Adipocyte (in vitro differentiated cells): ENCODE results near the gene NEUROD1.

ENCODE experiments used
- DNase-seq: peaks from one replicate; pipeline ENCODE4 v3.0.0-alpha.2; 2015; ENCODE audit warnings: low read depth
- H3K27me3 ChIP-seq: replicated peaks from 2 replicates; pipeline ENCODE4 v1.7.0; 2013; ENCODE audit warnings: mild to moderate bottlenecking, low read length, moderate library complexity; ENCODE audit not compliant: control insufficient read depth, insufficient read depth
- H3K36me3 ChIP-seq: 2 replicates; pipeline ENCODE4 v1.7.0; 2013; ENCODE audit warnings: low read length, mild to moderate bottlenecking, moderate library complexity; ENCODE audit not compliant: control insufficient read depth, insufficient read depth, severe bottlenecking
- H3K4me1 ChIP-seq: 2 replicates; pipeline ENCODE4 v1.7.0; 2013; ENCODE audit warnings: mild to moderate bottlenecking, low read length, moderate library complexity; ENCODE audit not compliant: control insufficient read depth, insufficient read depth
- H3K4me3 ChIP-seq: 2 replicates; pipeline ENCODE4 v1.7.0; 2013; ENCODE audit warnings: mild to moderate bottlenecking, low read length, moderate library complexity
- H3K9ac ChIP-seq: 2 replicates; pipeline ENCODE4 v1.7.0; 2013; ENCODE audit warnings: mild to moderate bottlenecking, low read length, moderate library complexity
- H3K9me3 ChIP-seq: 2 replicates; pipeline ENCODE4 v1.7.0; 2013; ENCODE audit warnings: mild to moderate bottlenecking, low read length, moderate library complexity; ENCODE audit not compliant: control insufficient read depth

The NEUROD1 gene

DNA sequence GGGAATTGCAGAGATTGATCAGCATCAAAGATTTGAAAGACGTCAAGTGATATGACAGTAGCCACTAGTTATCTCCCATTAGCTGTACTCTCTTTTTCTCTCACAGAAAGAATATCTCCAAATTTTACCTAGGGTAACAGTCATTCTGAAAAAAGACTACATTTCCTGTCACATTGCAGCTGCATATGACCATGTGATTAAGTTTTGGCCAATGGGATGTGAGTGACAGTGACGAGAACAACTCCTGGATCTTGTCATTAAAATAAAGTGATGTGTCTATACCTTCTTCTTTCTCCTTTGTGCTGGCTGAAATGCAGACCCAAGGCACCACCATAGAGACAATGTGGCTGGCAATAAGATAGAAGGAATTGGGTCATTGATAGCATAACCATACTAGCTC is 10.5 kb upstream of the NEUROD1 start:
- Histone ChIP-seq H3K4me1 (no peaks in the 10 kb centered on the region), H3K9me3 (no peaks in the 10 kb centered on the region), H3K4me3 (no peak overlapping the region), H3K9ac (no peak overlapping the region), H3K27me3 (peaks cover 30% of the 10 kb centered on the region), H3K36me3 (no peaks in the 10 kb centered on the region)
- DNase-seq, result no peak

DNA sequence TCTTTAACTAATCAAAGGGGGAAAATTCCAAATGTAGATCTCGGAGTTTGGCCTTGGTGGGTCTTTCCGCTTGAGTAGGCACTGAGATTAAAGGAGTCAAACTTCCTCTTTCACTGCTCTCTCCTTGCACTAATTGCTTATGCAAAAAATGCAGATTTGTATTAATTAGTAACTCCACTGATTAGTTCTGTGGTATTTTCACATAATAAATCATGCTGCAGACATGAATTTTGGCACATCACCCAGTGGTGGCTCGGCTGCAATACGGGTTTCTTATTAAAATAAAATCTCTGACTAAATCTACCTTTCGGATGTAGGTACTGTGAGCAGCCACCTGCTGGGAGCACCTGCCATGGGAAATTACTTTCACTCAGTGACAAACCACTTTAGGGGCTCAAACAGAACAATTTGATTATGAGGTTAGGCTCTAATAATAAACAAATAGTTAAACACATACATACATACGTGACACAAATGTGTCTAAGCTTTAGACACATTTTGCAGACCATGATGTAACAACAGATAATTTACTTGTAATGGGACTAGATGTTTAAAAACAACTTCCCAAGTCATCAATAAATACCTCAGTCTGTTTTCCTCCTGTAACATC is 6.4 kb upstream of the NEUROD1 start:
- H3K27me3 ChIP-seq, result peaks cover 63% of the 10 kb centered on the region

DNA sequence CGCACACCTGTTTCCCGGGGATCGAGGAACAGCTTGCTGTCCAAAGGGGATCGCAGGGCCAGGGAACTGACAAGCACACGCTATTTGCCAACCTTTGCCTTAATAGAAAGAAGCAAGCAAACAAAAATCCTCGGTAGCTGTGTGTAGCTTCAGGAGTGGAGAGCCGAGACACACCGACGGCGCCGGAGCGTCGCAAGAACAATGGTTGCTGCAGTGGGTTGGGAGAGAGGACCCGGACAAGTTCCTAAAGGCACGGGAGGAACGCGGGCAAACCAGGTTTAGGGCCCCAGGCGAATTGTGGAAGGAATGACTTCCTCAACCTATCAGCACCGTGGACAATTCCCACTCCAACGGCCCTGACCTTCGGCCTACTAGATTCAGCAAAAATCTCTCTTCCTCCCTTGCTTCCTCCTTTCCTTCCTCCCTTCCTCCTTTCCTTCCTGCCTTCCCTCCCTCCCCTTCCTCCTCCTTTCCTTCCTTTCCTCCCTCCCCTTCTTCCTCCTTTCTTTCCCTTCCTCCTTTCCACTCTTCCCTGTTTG is 4.9 kb upstream of the NEUROD1 start:
- peaks cover 4% of the 10 kb centered on the region for H3K9me3 ChIP-seq
- peaks cover 72% of the 10 kb centered on the region for H3K27me3 ChIP-seq
- H3K36me3 ChIP-seq, result no peaks in the 10 kb centered on the region
- peak; percentile 27 for DNase-seq
- H3K4me1 ChIP-seq, result peaks cover 4% of the 10 kb centered on the region
- no peak overlapping the region for H3K9ac ChIP-seq
- no peak overlapping the region for H3K4me3 ChIP-seq

More for the DNA sequence above, 6.4 kb upstream of the NEUROD1 start:
- no peaks in the 10 kb centered on the region for H3K4me1 ChIP-seq
- no peaks in the 10 kb centered on the region for H3K9me3 ChIP-seq
- DNase-seq, result no peak
- H3K36me3 ChIP-seq, result no peaks in the 10 kb centered on the region
- H3K4me3 ChIP-seq, result no peak overlapping the region
- no peak overlapping the region for H3K9ac ChIP-seq

DNA sequence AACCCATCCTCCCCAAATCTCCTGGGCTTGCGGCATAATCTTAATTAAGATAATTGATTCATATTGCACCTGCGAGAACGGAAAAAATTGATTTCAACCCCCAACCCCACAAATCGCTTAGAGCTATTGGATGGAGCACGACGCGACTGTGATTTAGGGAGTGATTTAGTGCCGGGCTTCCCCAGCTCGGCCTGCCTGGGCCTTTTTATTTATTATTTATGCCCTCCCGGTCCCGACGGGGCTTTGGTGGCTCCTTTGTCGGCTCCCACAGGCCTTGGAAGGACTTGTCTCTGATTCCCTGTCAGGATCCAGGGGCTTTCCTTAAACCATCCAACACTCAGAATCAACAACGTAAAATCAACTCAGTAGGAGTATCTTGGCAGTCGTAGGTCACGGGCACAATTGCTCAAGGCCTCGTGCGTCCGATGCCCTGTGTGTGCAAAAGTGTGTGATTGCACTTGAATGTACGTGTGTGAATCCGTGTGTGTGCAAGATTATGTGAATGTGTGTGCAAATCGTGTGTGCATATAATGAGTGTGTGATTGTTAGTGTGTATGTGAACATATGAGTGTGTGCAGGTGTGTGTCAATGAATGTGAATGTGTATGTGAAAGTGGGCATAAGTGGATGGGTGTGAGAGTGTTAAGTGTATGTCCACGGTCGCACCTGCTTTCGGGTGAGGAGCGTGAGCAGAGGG is 4.3 kb upstream of the NEUROD1 start:
- peaks cover 4% of the 10 kb centered on the region for H3K9me3 ChIP-seq
- no peak overlapping the region for H3K4me3 ChIP-seq
- DNase-seq, result no peak

DNA sequence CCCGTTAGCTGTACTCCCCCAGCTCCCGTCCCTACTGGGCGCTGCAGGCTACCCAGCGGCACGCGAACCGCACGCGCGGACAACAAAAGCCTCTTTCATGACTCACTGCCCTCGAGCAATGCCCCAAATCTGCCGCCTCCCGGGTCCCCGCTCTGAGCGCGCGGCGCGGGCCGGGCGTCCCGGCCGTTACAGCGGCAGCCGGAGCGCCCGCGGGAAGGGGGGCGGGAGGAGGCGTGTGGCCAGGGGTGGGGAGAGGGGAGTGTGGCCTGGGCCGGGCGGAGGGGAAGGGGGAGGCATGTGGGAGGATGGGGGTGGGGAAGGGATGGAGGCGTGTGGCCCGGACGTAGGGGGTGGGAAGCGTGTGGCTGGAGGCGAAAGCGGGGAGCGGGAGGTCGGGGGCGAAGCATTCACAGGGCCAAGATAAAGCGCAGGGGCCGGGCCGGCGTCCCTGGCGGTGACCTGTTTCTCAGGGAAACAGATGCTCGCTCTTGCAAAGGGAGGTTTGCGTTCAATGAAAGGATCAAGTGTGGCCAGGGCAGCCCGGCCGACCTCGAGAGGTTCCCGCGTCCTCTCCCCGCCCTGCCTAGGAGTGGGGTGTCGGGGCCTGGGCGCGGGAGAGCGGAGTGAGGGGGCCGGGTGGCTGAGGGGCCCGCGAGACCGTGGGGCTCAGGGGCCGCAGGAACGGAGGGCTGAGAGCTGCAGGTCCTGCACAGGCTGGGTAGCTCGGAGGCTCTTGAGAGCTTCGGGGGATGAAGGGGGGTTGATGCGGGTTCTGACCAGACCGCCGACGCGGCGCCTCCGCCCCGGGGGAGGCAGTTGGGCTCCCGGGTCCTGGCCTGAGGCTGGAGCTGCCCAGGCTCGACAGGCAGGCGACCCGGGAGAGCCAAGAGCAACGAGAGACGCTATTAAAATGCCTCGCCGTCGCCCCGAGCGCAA is 3.5 kb upstream of the NEUROD1 start:
- Histone ChIP-seq H3K27me3 (peaks cover 76% of the 10 kb centered on the region), H3K4me3 (peak overlapping the region; percentile 21)
- DNase-seq, result peak; percentile 74

More for the DNA sequence above, 4.3 kb upstream of the NEUROD1 start:
- H3K27me3 ChIP-seq, result peaks cover 72% of the 10 kb centered on the region
- no peaks in the 10 kb centered on the region for H3K36me3 ChIP-seq
- H3K4me1 ChIP-seq, result peaks cover 4% of the 10 kb centered on the region
- no peak overlapping the region for H3K9ac ChIP-seq

DNA sequence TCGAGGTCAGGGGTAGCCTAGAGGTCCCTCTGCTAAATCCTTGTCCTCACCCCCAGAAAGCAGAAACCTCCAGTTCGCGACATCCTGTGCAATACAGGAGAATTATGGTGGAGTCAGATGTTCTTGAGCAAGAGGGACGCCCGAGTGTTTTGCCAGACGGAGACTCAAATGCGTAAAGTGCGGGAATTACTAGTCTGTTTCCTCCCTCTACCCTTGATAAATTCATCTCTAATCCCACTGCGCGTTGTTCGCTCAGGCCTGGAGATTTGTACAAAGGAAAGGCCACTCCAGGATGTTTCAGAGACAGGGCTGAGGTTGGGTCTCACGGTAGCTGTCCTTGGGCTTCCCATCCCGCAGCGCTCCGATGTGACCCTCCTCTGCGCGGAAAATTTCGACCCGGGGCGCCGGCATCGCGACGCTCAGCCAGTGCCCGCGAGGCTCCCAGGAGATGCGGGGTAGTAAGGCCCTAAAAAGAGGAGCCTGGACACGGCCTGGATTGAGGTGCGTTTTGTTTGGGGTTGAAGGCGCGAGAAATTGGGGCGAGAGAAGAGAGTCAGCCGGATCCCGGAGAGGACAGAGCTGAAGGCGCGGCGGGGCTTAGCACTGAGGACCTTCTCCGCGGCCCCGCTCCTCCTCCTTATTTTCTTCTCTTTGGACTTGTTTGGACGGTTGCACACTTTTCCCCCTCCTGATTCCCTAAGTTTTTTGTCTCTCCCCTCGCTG is 2.6 kb upstream of the NEUROD1 start:
- Histone ChIP-seq H3K4me1 (peaks cover 4% of the 10 kb centered on the region), H3K9ac (no peak overlapping the region), H3K9me3 (peaks cover 9% of the 10 kb centered on the region), H3K36me3 (no peaks in the 10 kb centered on the region), H3K4me3 (peak overlapping the region; percentile 21), H3K27me3 (peaks cover 79% of the 10 kb centered on the region)
- DNase-seq, result no peak

More for the DNA sequence above, 3.5 kb upstream of the NEUROD1 start:
- Histone ChIP-seq H3K36me3 (no peaks in the 10 kb centered on the region), H3K4me1 (peaks cover 4% of the 10 kb centered on the region), H3K9me3 (peaks cover 4% of the 10 kb centered on the region), H3K9ac (no peak overlapping the region)

DNA sequence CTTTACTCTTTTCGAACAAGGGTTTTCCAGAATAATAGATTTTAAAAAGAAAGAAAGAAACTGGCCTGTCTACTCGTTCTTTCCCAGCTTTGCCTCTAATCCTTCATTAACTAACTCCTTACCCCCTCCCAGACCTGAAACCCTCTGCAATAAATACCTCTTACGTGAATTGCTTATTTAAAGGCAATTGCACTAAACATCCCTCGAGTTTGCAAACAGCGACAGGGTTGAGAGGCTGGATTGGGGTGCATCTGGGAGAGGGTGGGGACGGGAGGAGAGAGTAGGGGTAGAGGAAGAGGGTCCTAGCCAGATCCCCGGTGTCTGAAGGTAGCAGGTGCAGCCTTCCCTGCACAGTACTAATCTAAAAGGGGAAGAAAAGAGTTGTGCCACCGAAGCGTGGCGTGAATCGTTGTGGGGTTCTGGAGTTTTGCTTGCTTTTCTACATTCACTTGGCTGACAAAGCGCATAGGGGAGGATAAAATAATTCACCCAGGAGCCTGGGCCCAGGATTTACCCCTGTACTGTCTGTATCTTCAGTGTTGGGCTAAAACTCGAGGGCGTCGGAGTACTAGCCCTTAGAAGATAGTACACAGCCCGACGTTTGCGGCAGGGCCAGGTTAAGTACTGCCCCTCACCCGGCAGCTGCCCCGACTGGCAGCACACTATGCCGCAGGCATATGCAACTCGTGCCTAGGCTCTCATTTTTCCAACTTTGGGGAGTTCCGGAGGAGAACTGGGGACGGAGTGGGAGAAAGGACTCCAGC is 1.9 kb upstream of the NEUROD1 start:
- Histone ChIP-seq H3K9ac (no peak overlapping the region), H3K4me3 (no peak overlapping the region), H3K36me3 (no peaks in the 10 kb centered on the region), H3K27me3 (peaks cover 79% of the 10 kb centered on the region), H3K9me3 (peaks cover 9% of the 10 kb centered on the region), H3K4me1 (peaks cover 4% of the 10 kb centered on the region)
- no peak for DNase-seq

DNA sequence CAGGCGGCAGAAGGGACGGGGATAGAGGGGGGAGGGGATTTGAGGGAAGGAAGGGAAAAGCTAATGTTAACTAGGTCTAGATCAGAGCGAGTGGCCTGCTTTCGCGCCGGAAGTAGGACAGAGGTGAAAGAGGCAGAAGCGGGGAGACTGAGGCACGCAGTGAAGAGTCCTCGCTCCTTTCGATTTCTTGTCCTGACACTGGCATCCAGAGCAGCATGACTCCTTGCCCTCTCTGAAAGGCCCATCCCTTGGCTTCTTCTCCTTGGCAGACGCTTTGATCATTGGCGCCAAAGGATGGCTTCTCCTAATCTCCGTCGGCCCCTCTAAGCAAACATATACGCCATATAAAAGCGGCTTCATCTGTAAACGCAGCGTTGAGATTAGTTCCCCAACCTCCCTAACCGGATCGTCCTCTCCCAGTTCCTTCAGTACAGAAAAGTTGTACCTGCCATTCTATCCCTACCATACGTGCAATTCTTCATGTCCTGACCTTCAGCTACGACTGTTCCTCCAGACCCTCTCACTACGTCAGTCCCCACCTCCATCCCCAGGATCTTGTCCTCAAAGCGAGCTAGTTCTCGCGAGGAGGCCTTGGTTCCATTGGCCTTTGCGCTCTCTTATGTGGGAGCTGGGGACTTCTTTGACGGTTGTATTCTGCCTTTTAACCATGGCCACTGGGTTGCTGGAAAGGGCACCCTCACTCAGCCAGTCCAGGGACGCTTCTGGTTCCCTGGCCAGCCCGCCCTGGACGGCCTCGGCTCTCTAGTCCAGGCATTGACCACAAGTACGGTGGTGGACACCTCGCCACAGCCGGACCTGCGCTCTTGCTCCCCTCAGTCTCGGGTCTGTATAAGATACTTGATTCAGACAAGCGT is 857 bp upstream of the NEUROD1 start:
- Histone ChIP-seq H3K4me3 (peak overlapping the region; percentile 13), H3K4me1 (peaks cover 4% of the 10 kb centered on the region), H3K36me3 (no peaks in the 10 kb centered on the region), H3K9me3 (peaks cover 9% of the 10 kb centered on the region), H3K27me3 (peaks cover 81% of the 10 kb centered on the region), H3K9ac (no peak overlapping the region)
- DNase-seq, result no peak

DNA sequence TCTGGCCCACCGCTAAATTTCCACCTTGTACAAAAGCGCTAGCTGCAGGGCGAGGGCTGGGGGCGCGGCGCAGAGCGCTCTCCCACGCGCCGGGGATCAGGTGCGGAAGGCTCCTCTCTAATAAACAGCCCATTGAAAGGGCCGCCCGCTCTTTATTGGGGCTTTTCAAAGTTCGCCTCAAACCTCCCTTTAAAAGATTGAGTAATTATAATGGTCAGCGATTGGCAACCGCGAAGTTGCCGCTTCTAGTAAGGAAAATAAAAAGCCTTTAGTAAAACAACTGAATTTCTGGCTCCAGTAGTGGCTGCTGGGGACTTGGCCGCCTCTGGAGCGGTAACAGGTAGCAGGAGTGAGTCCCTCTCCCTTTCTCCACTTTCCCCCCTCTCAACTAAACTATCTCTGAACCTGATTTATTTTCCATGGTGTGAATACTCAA is 755 bp downstream of the NEUROD1 start:
- no peak overlapping the region for H3K9ac ChIP-seq
- no peaks in the 10 kb centered on the region for H3K36me3 ChIP-seq
- no peak for DNase-seq
- H3K4me3 ChIP-seq, result no peak overlapping the region
- H3K27me3 ChIP-seq, result peaks cover 83% of the 10 kb centered on the region
- H3K9me3 ChIP-seq, result peaks cover 9% of the 10 kb centered on the region
- peaks cover 4% of the 10 kb centered on the region for H3K4me1 ChIP-seq
